HepG2 (cell line): ENCODE results near the gene KIAA1958.

ENCODE experiments used
- ATF7 ChIP-seq, 2 experiments: fragments of 450-650 bp in 1 of 2; sonication (generic) in 1 of 2; formaldehyde crosslinking in 1 of 2; IDR thresholded peaks; 2 replicates each; pipeline versions ENCODE4 v1.4.0 to v1.6.1; 2016 to 2020; ENCODE audit warnings: antibody characterized with exemption in 1 of 2, mild to moderate bottlenecking in 1 of 2, missing genetic modification reagents in 1 of 2
- CREM ChIP-seq, 2 experiments: sonication (generic) in 1 of 2; formaldehyde crosslinking in 1 of 2; IDR thresholded peaks; 2 replicates each; pipeline versions ENCODE4 v1.4.0 to v1.6.1; 2016 to 2020; ENCODE audit warnings: antibody characterized with exemption in 1 of 2, mild to moderate bottlenecking in 1 of 2, missing genetic modification reagents in 1 of 2
- ESRRA ChIP-seq: sonication (generic); formaldehyde crosslinking; IDR thresholded peaks from 2 replicates; pipeline ENCODE4 v1.5.1; 2020; ENCODE audit warnings: mild to moderate bottlenecking, low read depth, missing genetic modification reagents
- MYNN ChIP-seq: sonication (generic); formaldehyde crosslinking; IDR thresholded peaks from 2 replicates; pipeline ENCODE4 v1.4.0; 2020; ENCODE audit warnings: mild to moderate bottlenecking, low read depth, missing genetic modification reagents
- PHF21A ChIP-seq: sonication (generic); formaldehyde crosslinking; IDR thresholded peaks from 2 replicates; pipeline ENCODE4 v1.5.0; 2020; ENCODE audit warnings: mild to moderate bottlenecking, missing genetic modification reagents
- POLR2AphosphoS5 ChIP-seq: IDR thresholded peaks from 2 replicates; pipeline ENCODE4 v1.6.1; 2012; ENCODE audit warnings: low read depth, low read length
- ZBTB7A ChIP-seq: sonication (generic); formaldehyde crosslinking; IDR thresholded peaks from 2 replicates; pipeline ENCODE4 v1.8.0; 2022; ENCODE audit warnings: mild to moderate bottlenecking, missing genetic modification reagents
- ZFP82 ChIP-seq: sonication (generic); formaldehyde crosslinking; IDR thresholded peaks from 2 replicates; pipeline ENCODE4 v1.5.1; 2020; ENCODE audit warnings: mild to moderate bottlenecking, missing genetic modification reagents, borderline replicate concordance
- ZNF607 ChIP-seq: sonication (generic); formaldehyde crosslinking; IDR thresholded peaks from 2 replicates; pipeline ENCODE4 v1.5.1; 2020; ENCODE audit warnings: missing genetic modification reagents, mild to moderate bottlenecking, borderline replicate concordance
- TF ChIP-seq, protein P1 (sequence below): sonication (generic); formaldehyde crosslinking; IDR thresholded peaks from 2 replicates; pipeline ENCODE4 v1.4.0; 2020; ENCODE audit warnings: missing genetic modification reagents
- TF ChIP-seq, protein P2 (sequence below): sonication (generic); formaldehyde crosslinking; IDR thresholded peaks from 2 replicates; pipeline ENCODE4 v1.5.0; 2020; ENCODE audit warnings: mild to moderate bottlenecking, missing genetic modification reagents

DNA sequence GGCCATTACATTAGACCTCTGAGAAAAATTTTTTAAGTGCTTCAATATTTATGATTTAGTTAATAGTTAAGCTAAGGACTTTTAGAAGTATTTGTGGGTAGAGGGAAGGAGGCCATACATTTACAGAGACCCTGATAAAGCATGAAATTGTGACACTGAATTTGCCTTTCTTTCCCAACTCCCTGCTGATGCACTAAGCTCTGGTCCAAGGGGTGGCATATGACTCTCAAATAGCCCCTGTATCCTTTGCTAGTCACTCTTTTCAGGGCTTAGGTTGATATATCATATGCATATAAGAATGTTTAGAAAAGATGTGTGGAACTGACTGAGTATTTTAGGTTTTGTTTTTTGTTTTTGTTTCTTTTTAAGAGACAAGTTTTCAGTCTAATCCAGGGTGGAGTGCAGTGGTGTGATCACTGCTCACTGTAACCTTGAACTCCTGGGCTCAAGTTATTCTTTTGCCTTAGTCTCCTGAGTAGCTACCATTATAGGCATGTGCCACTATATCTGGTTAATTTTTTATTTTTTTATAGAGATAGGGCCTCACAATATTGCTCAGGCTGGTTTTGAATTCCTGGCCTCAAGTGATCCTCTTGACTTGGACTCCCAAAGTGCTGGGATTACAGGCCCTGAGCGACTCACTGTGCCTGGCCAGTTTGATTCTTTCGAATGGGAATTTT is 20.5 kb downstream of the KIAA1958 start:
- TF ChIP-seq, protein P1, sequence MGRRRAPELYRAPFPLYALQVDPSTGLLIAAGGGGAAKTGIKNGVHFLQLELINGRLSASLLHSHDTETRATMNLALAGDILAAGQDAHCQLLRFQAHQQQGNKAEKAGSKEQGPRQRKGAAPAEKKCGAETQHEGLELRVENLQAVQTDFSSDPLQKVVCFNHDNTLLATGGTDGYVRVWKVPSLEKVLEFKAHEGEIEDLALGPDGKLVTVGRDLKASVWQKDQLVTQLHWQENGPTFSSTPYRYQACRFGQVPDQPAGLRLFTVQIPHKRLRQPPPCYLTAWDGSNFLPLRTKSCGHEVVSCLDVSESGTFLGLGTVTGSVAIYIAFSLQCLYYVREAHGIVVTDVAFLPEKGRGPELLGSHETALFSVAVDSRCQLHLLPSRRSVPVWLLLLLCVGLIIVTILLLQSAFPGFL (CRISPR knock-in tag) = no peak
- TF ChIP-seq ZFP82 (CRISPR knock-in tag) = no peak
- no peak for TF ChIP-seq CREM (IDR thresholded peaks at IDR 0.05)
- no peak for TF ChIP-seq CREM (CRISPR knock-in tag; IDR thresholded peaks at IDR 0.05)
- TF ChIP-seq ESRRA (CRISPR knock-in tag) = no peak
- TF ChIP-seq, protein P2, sequence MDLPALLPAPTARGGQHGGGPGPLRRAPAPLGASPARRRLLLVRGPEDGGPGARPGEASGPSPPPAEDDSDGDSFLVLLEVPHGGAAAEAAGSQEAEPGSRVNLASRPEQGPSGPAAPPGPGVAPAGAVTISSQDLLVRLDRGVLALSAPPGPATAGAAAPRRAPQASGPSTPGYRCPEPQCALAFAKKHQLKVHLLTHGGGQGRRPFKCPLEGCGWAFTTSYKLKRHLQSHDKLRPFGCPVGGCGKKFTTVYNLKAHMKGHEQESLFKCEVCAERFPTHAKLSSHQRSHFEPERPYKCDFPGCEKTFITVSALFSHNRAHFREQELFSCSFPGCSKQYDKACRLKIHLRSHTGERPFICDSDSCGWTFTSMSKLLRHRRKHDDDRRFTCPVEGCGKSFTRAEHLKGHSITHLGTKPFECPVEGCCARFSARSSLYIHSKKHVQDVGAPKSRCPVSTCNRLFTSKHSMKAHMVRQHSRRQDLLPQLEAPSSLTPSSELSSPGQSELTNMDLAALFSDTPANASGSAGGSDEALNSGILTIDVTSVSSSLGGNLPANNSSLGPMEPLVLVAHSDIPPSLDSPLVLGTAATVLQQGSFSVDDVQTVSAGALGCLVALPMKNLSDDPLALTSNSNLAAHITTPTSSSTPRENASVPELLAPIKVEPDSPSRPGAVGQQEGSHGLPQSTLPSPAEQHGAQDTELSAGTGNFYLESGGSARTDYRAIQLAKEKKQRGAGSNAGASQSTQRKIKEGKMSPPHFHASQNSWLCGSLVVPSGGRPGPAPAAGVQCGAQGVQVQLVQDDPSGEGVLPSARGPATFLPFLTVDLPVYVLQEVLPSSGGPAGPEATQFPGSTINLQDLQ (CRISPR knock-in tag) = no peak
- TF ChIP-seq POLR2AphosphoS5 = no peak
- TF ChIP-seq ATF7 (IDR thresholded peaks at IDR 0.05) = no peak
- TF ChIP-seq ATF7 (CRISPR knock-in tag; IDR thresholded peaks at IDR 0.05) = no peak
- TF ChIP-seq ZBTB7A = no peak
- no peak for TF ChIP-seq PHF21A (CRISPR knock-in tag)
- no peak for TF ChIP-seq ZNF607 (CRISPR knock-in tag)
- no peak for TF ChIP-seq MYNN (CRISPR knock-in tag)
